ENCODE measurements around the gene C3orf33. TPM values are rescaled to one million over a fixed set of nuclear protein-coding genes. Genes with fewer than 3 reads are reported as not detected.

The C3orf33 gene
- total RNA-seq, 6 experiments from 2014 or later, result 1.3 to 1.9 (median 1.5) TPM

GRCh38 chr3:155763870-155764463, 42.1 kb downstream of the C3orf33 start:
- Histone ChIP-seq H3K27me3 (no peaks in the 10 kb centered on the region), H3K36me3 (no peaks in the 10 kb centered on the region), H3K9me3 (no peaks in the 10 kb centered on the region), H3K4me1 (no peaks in the 10 kb centered on the region), H3K27ac (no peak overlapping the region), H3K4me3 (no peak overlapping the region)
- TF ChIP-seq POLR2A (IDR thresholded peaks at IDR 0.05), result no peak
- no peak for TF ChIP-seq CTCF (IDR thresholded peaks at IDR 0.05)
- ATAC-seq (no peak), DNase-seq (no peak)
- WGBS (ENCODE audit: insufficient coverage, low coverage, low lambda C conversion rate, missing lambda C conversion rate), result 81% methylated on average over 3 of the region's 3 CpGs
- intact Hi-C loops (cut with DNase I), result no loop called here

- DNase-seq, result no peak
- Histone ChIP-seq H3K36me3 (no peaks in the 10 kb centered on the region), H3K4me3 (no peak overlapping the region), H3K27me3 (no peaks in the 10 kb centered on the region), H3K9me3 (no peaks in the 10 kb centered on the region), H3K4me1 (no peaks in the 10 kb centered on the region), H3K27ac (no peak overlapping the region)
- TF ChIP-seq POLR2A (IDR thresholded peaks at IDR 0.05) (no peak), CTCF (IDR thresholded peaks at IDR 0.05) (no peak)
- intact Hi-C loops (cut with DNase I), result no loop called here
- ATAC-seq, result no peak
- WGBS (ENCODE audit: insufficient coverage, low coverage, low lambda C conversion rate, missing lambda C conversion rate), result 85% methylated on average over 4 of the region's 4 CpGs
Measured at GRCh38 chr3:155760653-155761052, 45.4 kb downstream of the C3orf33 start.

GRCh38 chr3:155757577-155757976, 48.5 kb downstream of the C3orf33 start:
- H3K4me1 ChIP-seq, result no peaks in the 10 kb centered on the region
- H3K27ac ChIP-seq, result no peak overlapping the region
- no peak for DNase-seq
- no peak overlapping the region for H3K4me3 ChIP-seq
- WGBS (ENCODE audit: insufficient coverage, low coverage, low lambda C conversion rate, missing lambda C conversion rate), result 86% methylated on average over 6 of the region's 7 CpGs
- no peak for ATAC-seq
- no peaks in the 10 kb centered on the region for H3K36me3 ChIP-seq
- H3K27me3 ChIP-seq, result no peaks in the 10 kb centered on the region
- H3K9me3 ChIP-seq, result no peaks in the 10 kb centered on the region
- no peak for TF ChIP-seq POLR2A (IDR thresholded peaks at IDR 0.05)
- TF ChIP-seq CTCF (IDR thresholded peaks at IDR 0.05), result no peak
- intact Hi-C loops (cut with DNase I), result no loop called here

GRCh38 chr3:155753038-155753639, 52.9 kb downstream of the C3orf33 start:
- H3K36me3 ChIP-seq, result no peaks in the 10 kb centered on the region
- ATAC-seq (peak; percentile 43 to 64 (median 57)), DNase-seq (no peak)
- no peak for TF ChIP-seq POLR2A (IDR thresholded peaks at IDR 0.05)
- peak; percentile 39 to 45 (median 44) for TF ChIP-seq CTCF (IDR thresholded peaks at IDR 0.05)
- no peak overlapping the region for H3K27ac ChIP-seq
- no peaks in the 10 kb centered on the region for H3K4me1 ChIP-seq
- H3K4me3 ChIP-seq, result no peak overlapping the region
- H3K27me3 ChIP-seq, result no peaks in the 10 kb centered on the region
- WGBS (ENCODE audit: insufficient coverage, low coverage, low lambda C conversion rate, missing lambda C conversion rate), result 67% methylated on average over 11 of the region's 11 CpGs
- intact Hi-C loops (cut with DNase I), result no loop called here
- no peaks in the 10 kb centered on the region for H3K9me3 ChIP-seq

Data from right lobe of liver (tissue), 6 donors.